WI38 (cell line): ENCODE results near the gene TEX264.

ENCODE experiments used
- H3K4me3 ChIP-seq: 2 replicates; pipeline ENCODE4 v1.5.1; 2011; ENCODE audit warnings: low read depth, mild to moderate bottlenecking, control low read depth, low read length
- TF ChIP-seq, protein P1 (sequence below): IDR thresholded peaks from 2 replicates; pipeline ENCODE4 v1.5.1; 2012; ENCODE audit warnings: low read depth, mild to moderate bottlenecking, control low read depth, low read length

The TEX264 gene, protein sequence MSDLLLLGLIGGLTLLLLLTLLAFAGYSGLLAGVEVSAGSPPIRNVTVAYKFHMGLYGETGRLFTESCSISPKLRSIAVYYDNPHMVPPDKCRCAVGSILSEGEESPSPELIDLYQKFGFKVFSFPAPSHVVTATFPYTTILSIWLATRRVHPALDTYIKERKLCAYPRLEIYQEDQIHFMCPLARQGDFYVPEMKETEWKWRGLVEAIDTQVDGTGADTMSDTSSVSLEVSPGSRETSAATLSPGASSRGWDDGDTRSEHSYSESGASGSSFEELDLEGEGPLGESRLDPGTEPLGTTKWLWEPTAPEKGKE

DNA sequence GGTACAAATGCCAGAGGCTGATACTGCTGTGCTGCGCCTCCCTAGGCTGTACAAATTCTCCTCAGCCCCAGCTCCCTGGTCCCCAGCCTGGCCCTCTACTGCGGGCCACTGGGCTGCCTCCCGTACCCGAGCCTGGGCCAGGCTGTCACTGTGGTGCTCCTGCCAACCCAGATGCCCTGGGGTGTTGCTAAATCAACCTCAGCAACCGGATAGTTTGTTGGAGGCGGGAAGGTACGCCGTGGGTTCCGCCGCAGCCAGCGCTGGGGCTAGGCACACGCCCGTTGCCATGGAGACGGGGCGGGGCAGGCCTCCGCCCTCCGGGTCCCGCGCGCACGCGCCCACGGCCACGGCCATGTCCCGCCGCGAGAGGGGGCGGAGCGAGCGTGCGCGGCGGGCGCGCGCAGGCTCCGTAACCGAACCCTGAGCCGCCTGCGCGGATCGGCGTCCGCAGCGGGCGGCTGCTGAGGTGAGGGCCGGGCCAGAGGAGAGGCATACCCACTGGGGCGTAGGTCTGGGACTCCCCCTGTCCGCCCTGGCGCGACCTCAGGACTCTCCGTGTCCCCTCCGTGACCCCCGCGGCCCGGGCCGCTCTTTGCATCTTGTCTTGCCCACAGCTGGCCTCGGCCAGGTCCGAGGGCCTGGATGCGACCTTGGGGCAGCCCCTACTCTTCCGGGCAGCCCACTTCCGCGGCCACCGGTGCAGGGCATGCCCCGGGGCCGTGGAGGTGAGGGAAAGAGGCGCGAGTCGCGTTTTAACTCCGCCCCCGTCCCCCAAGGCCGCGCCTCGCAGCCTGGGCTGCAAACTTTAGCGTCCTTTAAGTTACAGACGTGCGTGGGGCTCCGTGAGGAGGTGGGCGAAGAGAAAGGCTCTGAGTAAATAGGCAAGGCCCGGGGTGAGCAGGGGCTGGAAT is at the start of gene TEX264:
Gene TEX264, plus strand, starts transcription at position 430 of the 911 bp plus-strand sequence. CDS start 3,053 bp downstream, outside the sequence.
- TF ChIP-seq, protein P1, sequence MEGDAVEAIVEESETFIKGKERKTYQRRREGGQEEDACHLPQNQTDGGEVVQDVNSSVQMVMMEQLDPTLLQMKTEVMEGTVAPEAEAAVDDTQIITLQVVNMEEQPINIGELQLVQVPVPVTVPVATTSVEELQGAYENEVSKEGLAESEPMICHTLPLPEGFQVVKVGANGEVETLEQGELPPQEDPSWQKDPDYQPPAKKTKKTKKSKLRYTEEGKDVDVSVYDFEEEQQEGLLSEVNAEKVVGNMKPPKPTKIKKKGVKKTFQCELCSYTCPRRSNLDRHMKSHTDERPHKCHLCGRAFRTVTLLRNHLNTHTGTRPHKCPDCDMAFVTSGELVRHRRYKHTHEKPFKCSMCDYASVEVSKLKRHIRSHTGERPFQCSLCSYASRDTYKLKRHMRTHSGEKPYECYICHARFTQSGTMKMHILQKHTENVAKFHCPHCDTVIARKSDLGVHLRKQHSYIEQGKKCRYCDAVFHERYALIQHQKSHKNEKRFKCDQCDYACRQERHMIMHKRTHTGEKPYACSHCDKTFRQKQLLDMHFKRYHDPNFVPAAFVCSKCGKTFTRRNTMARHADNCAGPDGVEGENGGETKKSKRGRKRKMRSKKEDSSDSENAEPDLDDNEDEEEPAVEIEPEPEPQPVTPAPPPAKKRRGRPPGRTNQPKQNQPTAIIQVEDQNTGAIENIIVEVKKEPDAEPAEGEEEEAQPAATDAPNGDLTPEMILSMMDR: no peak
- H3K4me3 ChIP-seq: peak within 1 kb of the TSS; percentile 87

DNA sequence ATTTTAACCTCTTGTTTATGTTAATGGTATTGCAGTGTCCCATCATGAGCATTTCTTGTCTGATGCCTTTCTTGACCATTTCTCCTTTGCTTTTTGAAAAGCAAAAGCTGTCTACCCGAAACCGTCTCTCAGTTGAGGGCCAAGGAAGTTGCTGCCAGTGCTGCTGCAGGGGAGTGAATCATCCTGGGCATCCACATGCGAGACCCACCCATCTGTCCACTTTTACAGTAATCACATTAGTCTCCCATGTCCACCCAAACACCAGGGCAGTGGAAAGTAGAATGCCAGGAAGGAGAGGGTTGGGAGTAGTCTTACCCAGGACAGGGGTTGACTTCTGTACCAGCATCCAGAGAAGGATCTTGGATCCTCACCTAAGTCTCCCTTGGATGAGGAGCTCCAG is 48.6 kb upstream of the TEX264 start:
- H3K4me3 ChIP-seq: no peak overlapping the region

GRCh38 chr3:51622868-51623267 is 48.2 kb upstream of the TEX264 start:
- TF ChIP-seq, protein P1: no peak
- no peak overlapping the region for H3K4me3 ChIP-seq

More for the DNA sequence above, 48.6 kb upstream of the TEX264 start:
- TF ChIP-seq, protein P1: no peak

DNA sequence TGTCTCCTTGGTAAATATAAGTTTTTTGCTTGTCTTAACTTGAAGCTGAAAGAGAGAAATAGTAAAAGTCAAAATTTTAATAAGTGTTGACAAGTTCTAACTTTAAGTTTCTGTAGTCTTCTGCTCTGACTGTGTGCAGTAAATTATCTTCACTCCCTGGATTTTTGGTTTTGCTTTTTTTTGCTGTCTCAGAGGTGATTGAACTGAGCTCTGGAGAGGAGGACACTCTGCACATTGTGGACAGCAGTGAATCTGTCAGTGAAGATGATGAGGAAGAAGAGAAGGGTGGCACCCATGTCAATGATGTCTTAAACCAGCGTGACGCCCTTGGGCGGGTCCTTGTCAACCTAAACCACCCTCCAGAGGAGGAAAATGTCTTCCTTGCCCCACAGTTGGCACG is 40.5 kb upstream of the TEX264 start:
- no peak overlapping the region for H3K4me3 ChIP-seq
- TF ChIP-seq, protein P1: no peak

DNA sequence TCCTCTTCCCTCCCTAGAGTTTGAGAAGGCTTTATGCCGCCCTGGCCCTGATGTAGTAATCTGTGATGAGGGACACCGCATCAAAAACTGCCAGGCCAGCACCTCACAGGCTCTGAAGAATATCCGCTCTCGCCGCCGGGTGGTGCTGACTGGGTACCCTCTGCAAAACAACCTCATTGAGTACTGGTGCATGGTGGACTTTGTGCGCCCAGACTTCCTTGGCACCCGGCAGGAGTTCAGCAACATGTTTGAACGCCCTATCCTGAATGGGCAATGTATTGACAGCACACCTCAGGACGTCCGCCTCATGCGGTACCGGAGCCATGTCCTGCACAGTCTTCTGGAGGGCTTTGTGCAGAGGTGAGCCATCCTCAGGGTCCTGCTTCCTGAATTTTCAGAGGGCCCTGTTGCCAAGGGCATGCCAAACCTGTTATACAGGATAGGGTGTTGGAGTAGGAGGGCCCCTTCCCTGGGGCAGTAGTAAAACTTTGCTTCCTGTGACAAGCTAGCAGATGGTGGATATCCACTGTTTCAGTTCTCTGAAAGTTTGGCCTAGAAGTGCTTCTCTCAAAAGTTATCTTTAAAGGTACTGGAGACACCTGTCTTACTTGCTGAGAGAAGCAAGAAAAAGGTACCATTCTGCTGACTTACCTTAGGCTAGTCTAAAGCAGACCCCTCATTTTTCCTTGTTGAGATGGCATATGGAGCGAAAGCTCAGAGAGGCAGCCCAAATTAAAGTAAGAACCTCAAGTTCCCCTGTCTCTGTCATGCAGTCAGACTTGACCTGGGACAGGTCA is 33.7 kb upstream of the TEX264 start:
- TF ChIP-seq, protein P1: no peak
- no peak overlapping the region for H3K4me3 ChIP-seq

DNA sequence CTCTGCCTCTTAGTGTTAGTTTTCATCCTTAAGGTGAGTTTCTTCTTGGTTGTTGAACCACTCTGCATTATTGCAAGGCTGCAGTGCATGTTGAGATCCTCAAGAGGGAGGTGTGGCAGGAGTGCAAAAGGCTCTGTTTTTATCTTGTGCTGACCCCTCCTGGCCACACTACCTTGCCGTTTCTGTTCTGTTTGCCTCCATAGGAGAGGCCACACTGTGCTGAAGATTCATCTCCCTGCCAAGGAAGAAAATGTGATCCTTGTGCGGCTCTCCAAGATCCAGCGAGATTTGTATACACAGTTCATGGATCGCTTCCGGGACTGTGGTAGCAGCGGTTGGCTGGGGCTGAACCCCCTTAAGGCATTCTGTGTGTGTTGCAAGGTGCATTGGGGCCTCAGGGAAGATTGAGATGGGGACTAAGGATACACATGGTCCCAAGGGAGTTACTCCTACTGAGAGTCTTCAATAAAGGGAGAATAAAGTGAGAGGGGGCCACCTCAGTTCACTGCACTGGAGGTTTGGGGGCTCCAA is 33.0 kb upstream of the TEX264 start:
- TF ChIP-seq, protein P1: peak; percentile 88
- H3K4me3 ChIP-seq: no peak overlapping the region
